ENCODE results near the gene RASGRP4. TPM values are rescaled to one million over a fixed set of nuclear protein-coding genes. Genes with fewer than 3 reads are reported as not detected.

Gene RASGRP4
- total and polyA plus RNA-seq, 2 experiments from 2014 or later, result 0.35 to 0.80 TPM

GRCh38 chr19:38443458-38443999 is 17.5 kb upstream of the RASGRP4 start:
- no peak for DNase-seq (ENCODE audit: low read depth in 1 of 2, low spot score in 1 of 2)
- Histone ChIP-seq H3K27ac (no peak overlapping the region), H3K9me3 (ENCODE audit: low read depth) (no peaks in the 10 kb centered on the region), H3K36me3 (no peaks in the 10 kb centered on the region), H3K4me1 (ENCODE audit: low read depth) (no peaks in the 10 kb centered on the region), H3K4me3 (no peak overlapping the region), H3K27me3 (no peaks in the 10 kb centered on the region)
- no peak for TF ChIP-seq CTCF (IDR thresholded peaks at IDR 0.05; ENCODE audit: low read depth, low read length)

GRCh38 chr19:38442736-38443135 is 16.7 kb upstream of the RASGRP4 start:
- Histone ChIP-seq H3K9me3 (ENCODE audit: low read depth) (no peaks in the 10 kb centered on the region), H3K36me3 (no peaks in the 10 kb centered on the region), H3K4me1 (ENCODE audit: low read depth) (no peaks in the 10 kb centered on the region), H3K4me3 (no peak overlapping the region), H3K27ac (no peak overlapping the region), H3K27me3 (no peaks in the 10 kb centered on the region)
- DNase-seq (ENCODE audit: low read depth in 1 of 2, low spot score in 1 of 2), result no peak
- no peak for TF ChIP-seq CTCF (IDR thresholded peaks at IDR 0.05; ENCODE audit: low read depth, low read length)

DNA sequence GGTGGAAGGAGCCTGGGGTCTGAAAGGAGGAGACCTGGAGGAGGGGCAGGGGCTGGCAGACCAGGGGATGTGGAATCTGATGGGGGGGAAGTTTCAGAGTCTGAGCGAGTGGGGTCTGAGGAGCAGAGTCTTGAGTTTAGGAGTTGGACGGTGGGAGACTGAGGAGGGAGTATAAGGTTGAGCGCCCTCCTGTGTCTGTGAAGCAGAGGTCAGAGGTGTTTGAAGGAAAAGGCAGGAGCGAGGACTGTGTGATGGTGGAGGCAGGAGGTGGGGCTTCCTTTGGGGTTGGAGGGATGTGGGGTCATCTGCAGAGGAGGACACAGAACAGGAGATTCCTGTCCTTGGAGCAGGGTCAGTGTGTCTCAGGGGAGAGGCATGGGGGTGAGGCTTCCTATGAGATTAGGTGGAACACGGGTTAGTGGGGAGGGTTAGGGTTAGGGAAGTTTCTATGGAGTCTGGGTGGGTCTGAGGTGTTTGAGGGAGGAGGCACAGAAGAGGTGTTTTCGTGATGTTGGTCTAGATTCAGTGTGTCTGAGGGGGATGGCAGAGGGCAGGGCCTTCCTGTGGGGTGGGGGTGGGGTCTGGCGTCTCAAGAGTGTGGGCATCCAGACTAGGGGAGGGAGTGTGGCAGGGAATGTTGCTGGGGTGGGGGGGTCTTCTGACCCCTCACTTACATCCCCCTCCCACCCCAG is 15.8 kb upstream of the RASGRP4 start:
- H3K27me3 ChIP-seq, result no peaks in the 10 kb centered on the region
- H3K36me3 ChIP-seq, result no peaks in the 10 kb centered on the region
- peak; percentile 15 to 49 for DNase-seq (ENCODE audit: low read depth in 1 of 2, low spot score in 1 of 2)
- H3K4me3 ChIP-seq, result no peak overlapping the region
- no peak overlapping the region for H3K27ac ChIP-seq
- no peaks in the 10 kb centered on the region for H3K9me3 ChIP-seq (ENCODE audit: low read depth)
- no peaks in the 10 kb centered on the region for H3K4me1 ChIP-seq (ENCODE audit: low read depth)
- TF ChIP-seq CTCF (IDR thresholded peaks at IDR 0.05; ENCODE audit: low read depth, low read length), result peak; percentile 17

GRCh38 chr19:38440592-38440991 is 14.6 kb upstream of the RASGRP4 start:
- no peak overlapping the region for H3K4me3 ChIP-seq
- no peak overlapping the region for H3K27ac ChIP-seq
- H3K4me1 ChIP-seq (ENCODE audit: low read depth), result no peaks in the 10 kb centered on the region
- no peak for DNase-seq (ENCODE audit: low read depth in 1 of 2, low spot score in 1 of 2)
- no peaks in the 10 kb centered on the region for H3K36me3 ChIP-seq
- no peak for TF ChIP-seq CTCF (IDR thresholded peaks at IDR 0.05; ENCODE audit: low read depth, low read length)
- H3K27me3 ChIP-seq, result no peaks in the 10 kb centered on the region
- no peaks in the 10 kb centered on the region for H3K9me3 ChIP-seq (ENCODE audit: low read depth)

- H3K27ac ChIP-seq, result no peak overlapping the region
- peaks cover 17% of the 10 kb centered on the region for H3K4me1 ChIP-seq (ENCODE audit: low read depth)
- H3K9me3 ChIP-seq (ENCODE audit: low read depth), result no peaks in the 10 kb centered on the region
- no peak overlapping the region for H3K4me3 ChIP-seq
- no peak for DNase-seq (ENCODE audit: low read depth in 1 of 2, low spot score in 1 of 2)
- no peaks in the 10 kb centered on the region for H3K27me3 ChIP-seq
- no peaks in the 10 kb centered on the region for H3K36me3 ChIP-seq
- no peak for TF ChIP-seq CTCF (IDR thresholded peaks at IDR 0.05; ENCODE audit: low read depth, low read length)
These were observed 11.9 kb upstream of the RASGRP4 start for GRCh38 chr19:38437917-38438316.

Measured in cardiac muscle cell (in vitro differentiated cells and primary cell).